HG03097 (cell line): ENCODE data around the gene PEX13.
A peak's percentile ranks its signal among the peaks of the same experiment; 100 is the strongest.
"Not testable (repeated sequence)": the region's sequence is repeated elsewhere in the genome, so short reads cannot be mapped to it uniquely, and the experiment has no call there.

Experiments used
- ATAC-seq: cut with Tn5 transposase; IDR thresholded peaks from one replicate; pipeline ENCODE4 v1.9.1; 2021; ENCODE audit not compliant: unreplicated experiment, low FRiP score

Gene PEX13

GRCh38 chr2:61017556-61018317, at the start of gene PEX13, which contains the start of gene PUS10:
PEX13 (plus strand) TSS chr2:61017720; CDS start chr2:61017760, 40 bp downstream.
PUS10 (minus strand) TSS chr2:61018255; CDS start chr2:61011890, 6,365 bp downstream.
- ATAC-seq = peak; percentile 61

- ATAC-seq = no peak
Observed at GRCh38 chr2:60972889-60973656, 44.4 kb upstream of the PEX13 start.

DNA sequence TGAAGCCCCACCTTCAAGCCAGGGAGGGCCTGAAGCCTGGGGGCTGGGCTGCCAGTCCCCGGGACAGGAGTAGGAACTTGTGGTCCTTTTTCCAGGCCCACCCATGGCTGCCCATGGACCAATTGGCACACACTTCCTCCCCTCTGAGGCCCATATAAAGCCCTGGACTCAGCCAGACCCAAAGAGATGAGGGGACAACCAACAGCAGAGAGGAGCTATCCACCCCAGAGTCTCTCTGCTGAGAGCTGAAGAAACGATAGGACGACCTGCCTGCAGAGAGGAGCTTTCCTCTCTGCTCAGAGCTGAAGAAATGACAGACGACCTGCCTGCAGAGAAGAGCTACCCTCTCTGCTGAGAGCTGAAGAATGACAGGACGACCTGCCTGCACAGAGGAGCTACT, 43.8 kb upstream of the PEX13 start:
- ATAC-seq = no peak

- ATAC-seq = no peak
Observed at GRCh38 chr2:60974652-60975051, 42.9 kb upstream of the PEX13 start.

DNA sequence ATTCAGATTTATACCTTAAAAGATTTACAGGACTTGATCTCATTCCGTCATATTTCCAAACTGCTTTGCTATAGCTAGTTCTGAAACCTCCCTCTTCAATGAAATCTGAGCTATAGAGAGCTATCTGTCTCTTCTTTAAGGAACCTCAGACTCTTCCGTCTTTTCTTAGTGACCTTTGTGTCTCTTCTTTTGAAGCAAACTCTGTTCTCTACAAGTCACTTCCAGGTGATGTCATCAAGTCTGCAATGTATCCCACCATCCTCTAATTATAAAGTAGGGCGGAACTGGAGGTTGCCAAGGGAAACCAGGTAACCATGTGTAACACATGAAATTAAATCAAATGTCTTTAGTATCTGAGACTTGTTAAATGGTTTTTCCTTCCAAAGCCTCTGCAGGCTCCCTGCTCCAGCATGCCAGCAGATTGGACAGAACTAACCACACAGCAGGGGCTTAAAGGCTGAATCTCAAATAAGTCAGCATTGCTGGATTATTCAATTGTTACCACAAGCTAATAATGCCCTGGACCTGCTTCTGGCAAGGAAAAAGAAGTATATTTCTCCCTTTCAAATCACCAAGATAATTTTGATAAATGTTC, 41.2 kb upstream of the PEX13 start:
- ATAC-seq = no peak

DNA sequence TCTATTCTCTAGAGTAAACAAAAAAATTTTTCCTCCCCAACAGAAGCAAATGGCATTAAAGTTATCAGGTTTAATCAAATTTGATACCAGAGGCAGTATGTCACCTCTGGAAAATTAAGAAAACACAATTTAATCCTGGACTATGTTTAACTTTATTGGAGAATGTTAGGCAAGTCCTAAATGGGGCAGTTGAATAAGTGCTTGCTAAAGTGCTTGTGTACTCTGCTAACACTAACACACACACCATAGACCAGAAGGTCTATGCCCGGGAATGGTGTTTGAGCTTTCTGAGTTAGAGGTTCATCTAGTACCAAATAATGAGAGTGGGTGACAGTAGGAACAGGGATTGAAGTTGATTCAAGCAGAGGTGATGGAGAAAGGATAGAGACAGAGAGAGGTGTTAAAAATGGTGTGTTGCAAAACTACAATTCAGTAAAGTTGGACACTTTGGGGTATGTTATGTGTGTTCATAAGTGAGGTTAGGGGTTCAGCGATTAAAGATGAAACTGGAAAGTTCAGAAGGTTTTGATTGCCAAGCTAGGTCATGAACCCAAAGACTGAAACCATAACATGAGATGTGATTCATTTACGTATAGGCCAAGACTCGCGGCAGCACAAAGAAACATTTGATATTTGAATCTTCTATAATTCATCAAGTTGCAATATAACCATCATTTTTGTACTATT, 40.5 kb upstream of the PEX13 start:
- ATAC-seq = no peak

- ATAC-seq = no peak
Observed at GRCh38 chr2:60977562-60977895, 40.0 kb upstream of the PEX13 start.

GRCh38 chr2:60979231-60979630, 38.3 kb upstream of the PEX13 start:
- no peak for ATAC-seq

DNA sequence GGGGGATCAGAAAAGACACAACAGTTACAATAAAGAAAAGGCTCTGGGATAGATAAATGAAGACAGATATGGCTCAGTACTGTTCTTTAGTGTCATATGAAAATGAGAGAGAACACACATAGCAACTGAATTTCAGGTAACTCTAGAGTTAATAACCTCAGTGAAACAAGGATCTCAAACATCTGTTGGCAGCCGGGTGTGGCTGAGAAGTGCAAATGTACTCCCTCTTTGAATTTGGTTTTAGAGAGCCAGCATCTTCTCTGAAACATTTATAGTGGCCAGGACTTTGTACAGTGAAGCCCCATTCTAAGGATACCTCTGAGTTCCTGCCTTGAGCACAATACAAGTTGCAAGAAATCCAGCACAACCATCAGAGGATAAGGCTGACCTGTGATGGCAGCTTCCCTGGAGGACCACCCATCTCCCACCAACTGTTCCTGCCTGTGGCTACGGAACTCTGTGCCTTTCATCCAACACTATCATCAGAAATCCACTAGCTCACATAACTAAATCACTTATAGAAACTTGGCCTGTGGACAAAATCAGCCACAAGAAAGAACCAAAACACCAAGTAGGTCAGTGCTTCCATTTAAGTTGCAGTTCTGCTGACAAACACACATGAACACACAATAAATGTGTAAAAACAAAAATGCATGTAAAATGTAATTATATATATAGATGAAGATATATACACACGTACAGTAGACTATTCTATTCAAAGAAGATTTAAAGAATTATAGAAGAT, 37.3 kb upstream of the PEX13 start:
- ATAC-seq = no peak

- ATAC-seq = not testable (repeated sequence)
Observed at GRCh38 chr2:60982066-60982465, 35.5 kb upstream of the PEX13 start.

GRCh38 chr2:60984720-60985119, 32.8 kb upstream of the PEX13 start:
- no peak for ATAC-seq

DNA sequence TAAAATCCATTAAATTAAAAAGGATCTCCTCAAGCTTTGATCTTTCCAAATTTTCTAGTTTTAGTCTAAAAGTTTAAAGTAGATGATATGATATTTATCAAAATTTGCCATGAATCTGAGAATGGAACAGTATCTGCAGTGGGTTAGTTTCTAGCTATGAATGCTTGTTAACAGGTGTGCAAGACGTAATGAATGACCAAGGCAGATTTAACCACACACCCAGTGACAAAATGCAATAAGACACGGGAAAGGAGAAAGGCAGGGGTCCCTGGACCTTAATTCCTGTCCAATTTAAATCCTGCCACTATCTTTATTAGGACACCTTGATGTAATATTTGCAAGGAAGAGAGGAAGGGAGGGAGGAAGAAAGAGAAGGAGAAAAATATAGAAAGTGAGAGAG, 30.5 kb upstream of the PEX13 start:
- ATAC-seq = no peak

DNA sequence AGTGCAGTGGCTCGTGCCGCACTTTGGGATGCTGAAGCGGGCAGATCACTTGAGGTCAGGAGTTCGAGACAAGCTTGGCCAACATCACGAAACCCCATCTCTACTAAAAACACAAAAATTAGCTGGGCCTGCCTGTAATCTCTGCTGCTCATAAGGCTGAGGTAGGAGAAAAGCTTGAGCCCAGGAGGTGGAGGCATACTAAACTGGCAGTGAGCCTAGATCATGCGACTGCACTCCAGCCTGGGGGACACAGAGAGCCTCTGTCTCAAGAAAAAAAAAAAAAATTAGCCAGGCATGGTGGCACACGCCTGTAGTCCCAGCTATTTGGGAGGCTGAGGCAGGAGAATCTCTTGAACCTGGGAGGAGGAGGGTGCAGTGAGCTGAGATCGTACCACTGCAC, 29.9 kb upstream of the PEX13 start:
- not testable (repeated sequence) for ATAC-seq

GRCh38 chr2:60989259-60989658, 28.3 kb upstream of the PEX13 start:
- ATAC-seq = no peak

- ATAC-seq = no peak
Observed at GRCh38 chr2:60991644-60992043, 25.9 kb upstream of the PEX13 start.

DNA sequence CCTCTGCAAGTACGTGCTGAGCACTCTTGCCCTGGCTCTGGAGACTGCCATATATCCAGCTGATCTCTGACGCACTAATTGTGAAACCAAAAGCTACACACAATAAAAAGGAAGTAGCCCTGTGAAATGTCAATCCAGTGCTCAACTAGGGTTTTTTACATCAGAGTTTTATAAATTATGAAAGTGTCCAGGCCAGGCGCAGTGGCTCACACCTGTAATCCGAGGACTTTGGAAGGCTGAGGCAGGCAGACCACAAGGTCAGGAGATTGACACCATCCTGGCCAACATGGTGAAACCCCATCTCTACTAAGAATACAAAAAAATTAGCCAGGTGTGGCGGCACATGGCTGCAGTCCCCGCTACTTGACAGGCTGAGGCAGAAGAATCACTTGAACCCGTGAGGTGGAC, 24.5 kb upstream of the PEX13 start:
- ATAC-seq = peak; percentile 90

DNA sequence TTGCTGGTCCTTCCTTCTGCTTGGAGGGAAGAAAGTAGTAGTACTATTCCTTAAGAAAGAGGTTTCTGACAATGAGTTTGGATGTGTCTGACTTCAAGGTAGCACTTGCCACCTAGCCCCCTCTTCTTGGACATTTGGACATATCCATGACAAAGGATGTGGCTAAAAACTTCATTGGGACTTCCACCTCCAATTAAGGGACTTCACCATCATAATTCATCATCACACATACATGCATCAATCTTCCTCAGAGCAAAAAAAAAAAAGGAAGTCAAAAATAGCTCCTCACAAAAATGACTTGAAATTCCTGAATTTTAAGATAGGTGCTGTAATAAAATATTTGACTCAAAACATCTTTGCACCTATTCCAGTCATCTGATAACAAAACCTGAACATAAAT, 23.4 kb upstream of the PEX13 start:
- ATAC-seq = no peak

DNA sequence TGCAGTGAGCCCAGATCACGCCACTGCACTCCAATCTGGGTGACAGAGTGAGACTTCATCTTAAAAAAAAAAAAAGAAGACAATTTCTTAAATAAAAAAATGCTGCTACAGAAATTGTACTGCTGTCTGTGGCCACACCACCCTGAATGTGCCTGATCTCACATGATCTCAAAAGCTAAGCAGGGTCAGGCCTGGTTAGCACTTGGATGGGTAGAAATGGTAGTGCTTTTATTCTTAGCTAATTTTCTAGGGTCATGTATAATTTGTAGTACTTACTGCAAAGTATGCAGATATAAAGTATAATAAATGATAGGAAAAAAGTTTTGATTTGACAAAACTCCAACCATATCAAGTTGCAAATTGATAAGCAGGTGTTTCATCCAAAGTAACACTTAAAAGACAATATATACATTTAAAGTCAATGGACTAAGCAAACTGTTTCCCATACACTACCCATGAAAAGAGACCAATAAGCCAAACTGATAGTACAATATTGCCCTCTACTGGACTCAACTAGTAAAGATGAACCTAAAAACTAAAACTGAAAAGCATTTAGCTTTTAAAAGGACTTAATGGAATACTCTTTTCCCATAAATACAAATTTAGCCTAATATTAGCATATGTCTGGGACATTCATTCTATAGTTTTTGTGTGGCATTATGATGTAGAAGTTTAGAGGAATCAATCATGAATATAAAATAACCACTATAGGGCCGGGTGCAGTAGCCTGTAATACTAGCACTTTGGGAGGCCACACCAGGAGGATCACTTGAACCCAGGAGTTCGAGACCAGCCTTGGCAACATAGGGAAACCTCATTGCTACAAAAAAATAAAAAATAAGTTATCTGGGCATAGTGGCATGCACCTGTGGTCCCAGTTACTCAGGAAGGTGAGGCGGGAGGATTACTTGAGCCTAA, 18.6 kb upstream of the PEX13 start:
- no peak for ATAC-seq

DNA sequence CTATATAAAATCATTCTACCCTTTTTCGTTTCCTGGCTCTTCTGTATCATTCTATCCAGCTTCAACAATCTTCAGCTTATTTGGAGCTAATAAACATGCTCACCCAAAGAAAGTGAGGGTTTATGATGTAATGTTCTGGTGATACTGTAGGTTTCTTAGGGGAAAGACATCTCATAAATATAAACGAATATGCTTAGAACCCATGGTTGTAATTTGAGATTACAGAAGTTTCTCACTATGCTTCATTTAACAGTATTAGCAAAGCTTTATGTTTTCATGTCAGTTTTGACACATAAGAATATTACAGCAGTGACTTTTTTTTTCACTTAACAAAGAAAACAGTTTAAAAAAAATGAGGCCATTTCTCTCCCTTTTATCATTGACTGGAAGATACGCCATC, 11.8 kb upstream of the PEX13 start:
- no peak for ATAC-seq
